SK-N-MC (cell line): Measurements from ENCODE around the gene TRMU.

Experiments used
- EZH2 ChIP-seq: fragments of 200-600 bp; sonication (generic); IDR thresholded peaks from one replicate; pipeline ENCODE4 v1.6.1; 2017; ENCODE audit warnings: antibody characterized with exemption
- POLR2AphosphoS5 ChIP-seq: IDR thresholded peaks from 2 replicates; pipeline ENCODE4 v1.6.1; 2012; ENCODE audit warnings: mild to moderate bottlenecking, low read depth, low read length, borderline replicate concordance

DNA sequence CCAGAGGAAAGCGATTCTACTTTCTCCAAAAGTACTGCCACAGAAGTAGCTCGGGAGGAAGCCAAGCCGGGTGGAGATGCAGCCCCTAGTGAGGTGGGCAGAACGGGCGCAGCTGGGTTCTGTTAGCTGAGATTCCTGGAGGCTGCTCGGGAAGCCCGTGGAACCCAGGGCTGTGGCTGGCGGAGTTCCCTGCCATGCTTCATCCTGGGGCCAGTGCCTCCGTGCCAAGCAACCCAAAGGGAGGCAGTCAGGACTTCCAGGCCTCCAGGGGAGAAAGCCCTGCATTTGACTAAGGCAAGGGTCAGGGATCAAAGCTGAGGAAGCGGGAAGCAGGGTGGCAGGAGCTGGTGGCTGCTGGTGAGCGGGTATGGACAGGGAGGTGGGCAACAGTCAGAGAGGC lies 6.7 kb upstream of the TRMU start:
- no peak for TF ChIP-seq POLR2AphosphoS5
- TF ChIP-seq EZH2, result no peak
